ENCODE measurements around the gene TNFRSF1B.

The TNFRSF1B gene

GRCh38 chr1:12127206-12127810, 39.5 kb upstream of the TNFRSF1B start:
- H3K9ac ChIP-seq (ENCODE audit: low read length): no peak overlapping the region
- H3K9me2 ChIP-seq (replicated peaks; ENCODE audit: insufficient read depth, low read length): no peaks in the 10 kb centered on the region
- TF ChIP-seq EZH2phosphoT487 (IDR thresholded peaks at IDR 0.05; ENCODE audit: low read length) (no peak), EZH2 (optimal IDR thresholded peaks at IDR 0.05; ENCODE audit: low read depth, low read length) (no peak), CTCF (IDR thresholded peaks at IDR 0.05; ENCODE audit: low read length) (no peak)
- no peaks in the 10 kb centered on the region for H3K27me3 ChIP-seq (replicated peaks; ENCODE audit: insufficient read depth, low read length)
- H3K4me2 ChIP-seq (ENCODE audit: low read depth, low read length): no peak overlapping the region
- no peaks in the 10 kb centered on the region for H3K9me3 ChIP-seq (replicated peaks; ENCODE audit: insufficient read depth, low read length)
- no peak overlapping the region for H3K27ac ChIP-seq (ENCODE audit: low read length)
- no peaks in the 10 kb centered on the region for H4K20me1 ChIP-seq (ENCODE audit: insufficient read depth, low read length)
- H3F3A ChIP-seq (ENCODE audit: insufficient read depth, low read length): no peaks in the 10 kb centered on the region
- H2AFZ ChIP-seq (ENCODE audit: low read length): no peak overlapping the region
- DNase-seq: no peak
- H3K36me3 ChIP-seq (replicated peaks; ENCODE audit: insufficient read depth, low read length): no peaks in the 10 kb centered on the region
- H3K79me2 ChIP-seq (ENCODE audit: low read length): no peaks in the 10 kb centered on the region
- H3K4me1 ChIP-seq (ENCODE audit: low read length): no peaks in the 10 kb centered on the region
- no peak overlapping the region for H3K4me3 ChIP-seq (ENCODE audit: low read length)

GRCh38 chr1:12128120-12128519, 38.7 kb upstream of the TNFRSF1B start:
- Histone ChIP-seq H3K9ac (ENCODE audit: low read length) (no peak overlapping the region), H2AFZ (ENCODE audit: low read length) (no peak overlapping the region), H3K9me3 (replicated peaks; ENCODE audit: insufficient read depth, low read length) (no peaks in the 10 kb centered on the region), H3K4me2 (ENCODE audit: low read depth, low read length) (no peak overlapping the region), H3K27me3 (replicated peaks; ENCODE audit: insufficient read depth, low read length) (no peaks in the 10 kb centered on the region), H3K79me2 (ENCODE audit: low read length) (no peaks in the 10 kb centered on the region), H3K9me2 (replicated peaks; ENCODE audit: insufficient read depth, low read length) (no peaks in the 10 kb centered on the region), H3K36me3 (replicated peaks; ENCODE audit: insufficient read depth, low read length) (no peaks in the 10 kb centered on the region), H3F3A (ENCODE audit: insufficient read depth, low read length) (no peaks in the 10 kb centered on the region), H3K4me3 (ENCODE audit: low read length) (no peak overlapping the region), H3K4me1 (ENCODE audit: low read length) (no peaks in the 10 kb centered on the region), H4K20me1 (ENCODE audit: insufficient read depth, low read length) (no peaks in the 10 kb centered on the region), H3K27ac (ENCODE audit: low read length) (no peak overlapping the region)
- no peak for DNase-seq
- TF ChIP-seq EZH2 (optimal IDR thresholded peaks at IDR 0.05; ENCODE audit: low read depth, low read length) (no peak), EZH2phosphoT487 (IDR thresholded peaks at IDR 0.05; ENCODE audit: low read length) (no peak), CTCF (IDR thresholded peaks at IDR 0.05; ENCODE audit: low read length) (no peak)

DNA sequence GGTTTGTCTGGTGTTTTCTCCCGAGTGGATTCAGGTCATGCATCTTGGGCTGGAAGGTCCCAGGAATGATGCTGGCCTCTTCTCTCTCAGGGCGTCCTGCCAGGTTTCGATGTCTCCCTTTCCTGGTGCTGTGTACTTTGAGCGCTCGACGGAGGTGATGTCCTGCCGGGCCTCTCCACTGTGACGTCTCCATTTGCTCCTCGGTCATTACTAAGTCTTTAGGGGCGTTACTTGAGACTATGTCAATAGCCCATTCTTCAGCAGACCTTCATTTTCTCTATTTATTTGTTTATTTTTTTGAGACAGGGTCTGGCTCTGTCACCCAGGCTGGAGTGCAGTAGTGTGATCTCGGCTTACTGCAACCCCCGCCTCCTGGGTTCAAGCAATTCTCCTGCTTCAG, 37.2 kb upstream of the TNFRSF1B start:
- H3K27ac ChIP-seq (ENCODE audit: low read length): no peak overlapping the region
- no peak overlapping the region for H3K4me2 ChIP-seq (ENCODE audit: low read depth, low read length)
- no peak for DNase-seq
- no peak overlapping the region for H3K9ac ChIP-seq (ENCODE audit: low read length)
- H3K79me2 ChIP-seq (ENCODE audit: low read length): no peaks in the 10 kb centered on the region
- no peaks in the 10 kb centered on the region for H3K9me2 ChIP-seq (replicated peaks; ENCODE audit: insufficient read depth, low read length)
- no peaks in the 10 kb centered on the region for H3K27me3 ChIP-seq (replicated peaks; ENCODE audit: insufficient read depth, low read length)
- no peaks in the 10 kb centered on the region for H3F3A ChIP-seq (ENCODE audit: insufficient read depth, low read length)
- H3K36me3 ChIP-seq (replicated peaks; ENCODE audit: insufficient read depth, low read length): no peaks in the 10 kb centered on the region
- H3K4me3 ChIP-seq (ENCODE audit: low read length): no peak overlapping the region
- no peak overlapping the region for H2AFZ ChIP-seq (ENCODE audit: low read length)
- H3K9me3 ChIP-seq (replicated peaks; ENCODE audit: insufficient read depth, low read length): no peaks in the 10 kb centered on the region
- TF ChIP-seq EZH2phosphoT487 (IDR thresholded peaks at IDR 0.05; ENCODE audit: low read length) (no peak), EZH2 (optimal IDR thresholded peaks at IDR 0.05; ENCODE audit: low read depth, low read length) (no peak), CTCF (IDR thresholded peaks at IDR 0.05; ENCODE audit: low read length) (no peak)
- no peaks in the 10 kb centered on the region for H4K20me1 ChIP-seq (ENCODE audit: insufficient read depth, low read length)
- H3K4me1 ChIP-seq (ENCODE audit: low read length): no peaks in the 10 kb centered on the region
